Measurements from ENCODE around the gene TSSK2.

DNA sequence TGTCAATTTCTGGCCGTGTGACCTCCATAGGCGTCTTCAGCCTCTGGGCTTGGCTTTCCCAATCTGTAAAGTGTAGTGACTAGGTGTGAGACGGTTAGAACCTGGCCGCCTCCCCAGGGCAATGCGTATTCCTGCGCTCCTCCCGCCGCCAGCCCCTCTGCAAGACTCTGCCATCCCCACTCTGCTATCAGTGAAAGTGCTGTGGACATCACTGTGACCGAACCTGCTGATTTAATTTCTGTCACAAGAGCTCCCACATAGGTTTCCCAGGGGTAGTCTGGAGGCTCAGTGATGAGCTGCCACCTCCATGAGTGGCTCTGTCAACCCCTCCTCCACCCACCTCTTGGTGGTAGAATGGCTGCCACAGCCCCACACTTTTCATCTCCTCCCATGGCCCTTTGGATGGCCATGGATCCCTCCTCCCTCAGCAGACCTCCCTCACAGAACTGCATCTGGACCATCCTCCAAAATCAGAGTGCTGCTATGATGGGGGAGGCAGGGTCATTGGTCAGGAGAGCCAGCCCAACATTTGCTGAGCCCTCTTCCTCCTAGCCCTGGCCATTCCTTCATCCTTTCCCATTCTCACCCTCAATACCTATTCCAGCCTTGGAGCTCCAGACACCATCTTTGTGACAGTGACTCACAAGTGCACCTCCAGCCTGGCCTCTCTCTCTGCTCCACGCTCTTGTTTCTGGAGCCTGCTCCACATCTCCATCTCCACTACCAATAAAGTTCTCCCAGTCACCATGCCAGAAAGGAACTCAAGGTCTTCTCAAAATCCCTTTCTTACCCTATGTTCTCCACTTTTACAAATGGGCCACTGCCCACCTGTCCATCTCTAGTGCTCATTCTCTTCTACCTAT lies 20.5 kb downstream of the TSSK2 start:
- TF ChIP-seq EZH2 (IDR thresholded peaks at IDR 0.05; ENCODE audit: borderline replicate concordance, low read length) = no peak
- TF ChIP-seq, protein P1, sequence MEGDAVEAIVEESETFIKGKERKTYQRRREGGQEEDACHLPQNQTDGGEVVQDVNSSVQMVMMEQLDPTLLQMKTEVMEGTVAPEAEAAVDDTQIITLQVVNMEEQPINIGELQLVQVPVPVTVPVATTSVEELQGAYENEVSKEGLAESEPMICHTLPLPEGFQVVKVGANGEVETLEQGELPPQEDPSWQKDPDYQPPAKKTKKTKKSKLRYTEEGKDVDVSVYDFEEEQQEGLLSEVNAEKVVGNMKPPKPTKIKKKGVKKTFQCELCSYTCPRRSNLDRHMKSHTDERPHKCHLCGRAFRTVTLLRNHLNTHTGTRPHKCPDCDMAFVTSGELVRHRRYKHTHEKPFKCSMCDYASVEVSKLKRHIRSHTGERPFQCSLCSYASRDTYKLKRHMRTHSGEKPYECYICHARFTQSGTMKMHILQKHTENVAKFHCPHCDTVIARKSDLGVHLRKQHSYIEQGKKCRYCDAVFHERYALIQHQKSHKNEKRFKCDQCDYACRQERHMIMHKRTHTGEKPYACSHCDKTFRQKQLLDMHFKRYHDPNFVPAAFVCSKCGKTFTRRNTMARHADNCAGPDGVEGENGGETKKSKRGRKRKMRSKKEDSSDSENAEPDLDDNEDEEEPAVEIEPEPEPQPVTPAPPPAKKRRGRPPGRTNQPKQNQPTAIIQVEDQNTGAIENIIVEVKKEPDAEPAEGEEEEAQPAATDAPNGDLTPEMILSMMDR (IDR thresholded peaks at IDR 0.05; ENCODE audit: low read length) = no peak

All from OCI-LY1 (cell line).